Mesendoderm (in vitro differentiated cells): Measurements from ENCODE around the gene BCKDK.

Experiments used
- DNase-seq: peaks from one replicate; pipeline ENCODE4 v3.0.0; 2013
- H2AK5ac ChIP-seq: 2 replicates; pipeline ENCODE4 v1.6.1; 2013; ENCODE audit warnings: low read length, inconsistent platforms
- H2BK120ac ChIP-seq: 2 replicates; pipeline ENCODE4 v1.6.1; 2013; ENCODE audit warnings: low read depth, mild to moderate bottlenecking, low read length, moderate library complexity, mixed read lengths
- H2BK15ac ChIP-seq: replicated peaks from 2 replicates; pipeline ENCODE4 v1.6.1; 2013; ENCODE audit warnings: low read depth, mild to moderate bottlenecking, moderate library complexity
- H2BK5ac ChIP-seq: 2 replicates; pipeline ENCODE4 v1.6.1; 2013; ENCODE audit warnings: low read length, inconsistent platforms
- H3K18ac ChIP-seq: 2 replicates; pipeline ENCODE4 v1.6.1; 2013; ENCODE audit warnings: mild to moderate bottlenecking, low read length, mixed read lengths
- H3K23ac ChIP-seq: one replicate; pipeline ENCODE4 v1.6.1; 2013; ENCODE audit warnings: low read length
- H3K27ac ChIP-seq: 2 replicates; pipeline ENCODE4 v1.5.1; 2013; ENCODE audit warnings: low read depth, mild to moderate bottlenecking, inconsistent platforms, low read length, moderate library complexity
- H3K27me3 ChIP-seq: 2 replicates; pipeline ENCODE4 v1.6.1; 2013; ENCODE audit warnings: low read length, control low read depth, mild to moderate bottlenecking, inconsistent platforms; ENCODE audit not compliant: insufficient read depth, poor library complexity
- H3K36me3 ChIP-seq: 2 replicates; pipeline ENCODE4 v1.6.1; 2013; ENCODE audit warnings: low read length, inconsistent platforms; ENCODE audit not compliant: control insufficient read depth, insufficient read depth
- H3K4ac ChIP-seq: one replicate; pipeline ENCODE4 v1.6.1; 2013; ENCODE audit warnings: low read depth, mild to moderate bottlenecking, low read length, moderate library complexity
- H3K4me1 ChIP-seq: 2 replicates; pipeline ENCODE4 v1.6.1; 2013; ENCODE audit warnings: low read depth, low read length, inconsistent platforms; ENCODE audit not compliant: control insufficient read depth
- H3K4me2 ChIP-seq: 2 replicates; pipeline ENCODE4 v1.6.1; 2013; ENCODE audit warnings: low read length
- H3K4me3 ChIP-seq: 2 replicates; pipeline ENCODE4 v1.5.1; 2013; ENCODE audit warnings: mild to moderate bottlenecking, low read length
- H3K56ac ChIP-seq: one replicate; pipeline ENCODE4 v1.6.1; 2013; ENCODE audit warnings: low read length
- H3K79me1 ChIP-seq: 2 replicates; pipeline ENCODE4 v1.6.1; 2013; ENCODE audit warnings: low read length, inconsistent platforms
- H3K79me2 ChIP-seq: 2 replicates; pipeline ENCODE4 v1.6.1; 2013; ENCODE audit warnings: mild to moderate bottlenecking, low read length; ENCODE audit not compliant: control insufficient read depth, insufficient read depth
- H3K9ac ChIP-seq: 2 replicates; pipeline ENCODE4 v1.6.1; 2013; ENCODE audit warnings: low read length, inconsistent platforms
- H4K5ac ChIP-seq: one replicate; pipeline ENCODE4 v1.6.1; 2013; ENCODE audit warnings: low read length
- H4K8ac ChIP-seq: one replicate; pipeline ENCODE4 v1.6.1; 2013; ENCODE audit warnings: low read depth, mild to moderate bottlenecking, control low read depth, low read length, moderate library complexity
- WGBS: extraction: QIAGEN DNeasy Blood & Tissue Kit; methylation state at CpG from one replicate; pipeline ENCODE4 v1.1.7; 2013; ENCODE audit warnings: low lambda C conversion rate, missing lambda C conversion rate; ENCODE audit not compliant: insufficient coverage; ENCODE audit errors: extremely low coverage; 5-methylcytosine and 5-hydroxymethylcytosine counted together

The BCKDK gene

DNA sequence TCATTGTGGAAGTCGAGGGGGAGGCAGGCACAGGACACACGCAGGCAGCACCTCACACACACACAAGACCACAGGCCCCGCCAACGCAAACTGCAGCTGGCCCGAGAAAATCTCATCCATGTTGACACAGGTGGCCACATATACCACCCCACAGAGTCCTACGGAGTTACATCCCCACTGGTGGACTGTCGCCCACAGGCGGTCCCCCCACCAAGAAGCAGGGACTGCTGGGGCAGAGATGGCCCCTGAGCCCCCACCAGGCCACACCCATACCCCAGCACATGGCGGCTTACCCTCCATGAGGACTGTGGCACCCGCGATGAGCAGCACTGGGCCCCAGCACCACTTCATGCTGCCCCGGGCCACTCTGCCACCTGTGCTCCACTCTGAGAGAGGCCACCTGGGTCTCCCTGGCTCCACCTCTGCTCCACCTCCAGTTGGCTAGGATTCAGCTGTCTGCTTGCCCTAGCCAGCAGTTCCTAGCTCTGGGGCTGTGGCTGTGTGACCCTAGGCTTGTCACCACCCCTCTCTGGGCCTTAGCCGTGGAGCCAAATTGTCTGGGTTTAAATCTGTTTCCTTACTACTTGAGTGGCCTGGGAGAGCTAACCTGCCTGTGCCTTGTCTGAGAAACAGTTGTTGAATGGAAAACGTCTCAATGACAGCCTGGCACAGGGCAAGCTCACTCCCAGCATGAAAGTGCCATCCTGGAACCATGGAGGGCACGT lies 19.6 kb upstream of the BCKDK start, which contains the start of gene PRSS53:
Gene PRSS53, minus strand, starts transcription at position 485 of the 725 bp plus-strand sequence. Its CDS starts 134 bp downstream, at position 351.
- Histone ChIP-seq H3K18ac (no peak within 1 kb of the TSS), H3K56ac (no peak within 1 kb of the TSS), H4K8ac (no peak within 1 kb of the TSS), H3K79me1 (peaks cover 8% of the 10 kb centered on the region), H2BK15ac (no peak within 1 kb of the TSS), H3K36me3 (peaks cover 6% of the 10 kb centered on the region), H3K27ac (no peak within 1 kb of the TSS), H3K4ac (no peak within 1 kb of the TSS), H3K4me1 (no peaks in the 10 kb centered on the region), H3K27me3 (no peaks in the 10 kb centered on the region), H3K9ac (no peak within 1 kb of the TSS), H3K4me2 (no peak within 1 kb of the TSS), H3K79me2 (peaks cover 2% of the 10 kb centered on the region), H4K5ac (no peak within 1 kb of the TSS), H3K23ac (no peak within 1 kb of the TSS), H3K4me3 (no peak within 1 kb of the TSS), H2BK120ac (no peak within 1 kb of the TSS), H2BK5ac (no peak within 1 kb of the TSS), H2AK5ac (no peak within 1 kb of the TSS)
- no CpG with 5 or more reads among the region's 15 CpGs for WGBS
- DNase-seq: no peak

DNA sequence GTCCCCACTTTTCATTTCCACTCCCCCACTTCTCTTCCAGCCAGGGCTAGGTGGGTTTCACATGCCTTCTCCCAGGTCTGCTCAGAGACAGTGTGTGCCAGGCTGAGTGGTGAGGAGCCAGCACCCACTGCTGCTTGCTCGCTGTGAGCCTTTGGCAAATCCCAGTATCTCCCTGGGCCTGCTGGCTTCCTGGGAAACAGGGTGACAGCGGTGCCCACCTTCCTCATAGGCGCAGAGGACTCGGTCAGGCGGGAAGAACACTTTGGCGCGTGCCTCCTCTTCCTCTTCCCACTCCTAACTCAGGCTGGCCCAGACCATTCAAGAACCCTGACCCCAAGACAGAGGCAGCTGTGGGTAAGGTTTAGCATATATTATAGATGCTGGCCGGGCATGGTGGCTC lies 19.0 kb upstream of the BCKDK start:
- no peak overlapping the region for H2AK5ac ChIP-seq
- no peak overlapping the region for H2BK5ac ChIP-seq
- no peaks in the 10 kb centered on the region for H3K27me3 ChIP-seq
- peaks cover 4% of the 10 kb centered on the region for H3K79me2 ChIP-seq
- no peak overlapping the region for H4K5ac ChIP-seq
- no peak overlapping the region for H3K23ac ChIP-seq
- H3K36me3 ChIP-seq: peaks cover 6% of the 10 kb centered on the region
- H3K9ac ChIP-seq: no peak overlapping the region
- H3K79me1 ChIP-seq: peaks cover 11% of the 10 kb centered on the region
- H4K8ac ChIP-seq: no peak overlapping the region
- H3K4ac ChIP-seq: no peak overlapping the region
- no peak overlapping the region for H2BK15ac ChIP-seq
- no peak overlapping the region for H3K27ac ChIP-seq
- no peak overlapping the region for H3K4me2 ChIP-seq
- no peaks in the 10 kb centered on the region for H3K4me1 ChIP-seq
- H3K56ac ChIP-seq: no peak overlapping the region
- WGBS: no CpG with 5 or more reads among the region's 8 CpGs
- H2BK120ac ChIP-seq: no peak overlapping the region
- no peak for DNase-seq
- no peak overlapping the region for H3K4me3 ChIP-seq
- H3K18ac ChIP-seq: no peak overlapping the region

DNA sequence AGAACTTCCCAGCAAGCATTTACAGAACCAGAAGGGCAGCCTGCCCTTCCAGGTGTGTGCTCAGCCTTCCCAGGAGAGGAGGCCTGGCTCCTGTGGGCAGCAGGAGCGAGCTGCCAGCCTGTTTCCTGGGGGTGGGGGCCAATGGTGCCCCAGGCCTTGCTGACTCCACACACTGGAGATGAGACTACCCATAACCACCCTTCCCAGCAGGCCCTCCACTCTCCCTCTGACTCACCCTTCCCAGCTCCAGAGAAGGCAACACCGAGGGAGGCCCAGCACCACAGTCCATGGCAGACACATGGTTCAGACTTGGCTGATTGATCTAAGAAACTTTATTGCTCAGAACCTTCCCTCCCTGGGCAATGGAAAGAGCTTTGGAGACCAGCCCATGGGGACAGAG lies 17.6 kb upstream of the BCKDK start:
- peaks cover 5% of the 10 kb centered on the region for H3K79me2 ChIP-seq
- no peak overlapping the region for H3K9ac ChIP-seq
- no peak overlapping the region for H3K27ac ChIP-seq
- H2AK5ac ChIP-seq: no peak overlapping the region
- H3K79me1 ChIP-seq: peaks cover 11% of the 10 kb centered on the region
- no peak overlapping the region for H3K56ac ChIP-seq
- peaks cover 6% of the 10 kb centered on the region for H3K36me3 ChIP-seq
- no CpG with 5 or more reads among the region's 2 CpGs for WGBS
- no peak overlapping the region for H4K5ac ChIP-seq
- H3K4me1 ChIP-seq: no peaks in the 10 kb centered on the region
- H3K4me3 ChIP-seq: no peak overlapping the region
- no peak overlapping the region for H4K8ac ChIP-seq
- no peak overlapping the region for H3K23ac ChIP-seq
- H3K4ac ChIP-seq: no peak overlapping the region
- no peak overlapping the region for H2BK5ac ChIP-seq
- DNase-seq: no peak
- H3K18ac ChIP-seq: no peak overlapping the region
- no peak overlapping the region for H2BK120ac ChIP-seq
- no peaks in the 10 kb centered on the region for H3K27me3 ChIP-seq
- no peak overlapping the region for H2BK15ac ChIP-seq
- no peak overlapping the region for H3K4me2 ChIP-seq

DNA sequence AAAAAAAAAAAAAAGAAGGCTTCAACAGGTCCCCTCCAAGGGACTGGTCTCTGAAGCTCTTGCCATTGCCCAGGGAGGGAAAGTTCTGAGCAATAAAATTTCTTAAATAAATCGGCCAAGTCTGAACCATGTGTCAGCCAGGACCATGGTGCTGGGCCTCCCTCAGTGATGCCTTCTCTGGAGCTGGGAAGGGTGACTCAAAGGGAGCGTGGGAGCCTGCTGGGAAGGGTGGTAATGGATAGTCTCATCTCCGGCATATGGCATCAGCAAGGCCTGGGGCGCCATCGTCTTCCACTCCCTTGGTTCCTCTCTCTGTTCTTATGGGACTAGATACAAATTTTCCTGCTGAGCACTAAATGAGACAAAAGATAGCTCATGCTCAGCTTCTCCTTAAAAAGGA lies 15.9 kb upstream of the BCKDK start:
- Histone ChIP-seq H4K8ac (no peak overlapping the region), H3K9ac (no peak overlapping the region), H2BK5ac (no peak overlapping the region), H2AK5ac (no peak overlapping the region), H3K27ac (no peak overlapping the region), H3K36me3 (peaks cover 6% of the 10 kb centered on the region), H3K56ac (no peak overlapping the region), H3K79me2 (peaks cover 5% of the 10 kb centered on the region), H3K4ac (no peak overlapping the region), H3K79me1 (peaks cover 11% of the 10 kb centered on the region), H3K18ac (no peak overlapping the region), H3K23ac (no peak overlapping the region), H2BK120ac (no peak overlapping the region), H3K4me2 (no peak overlapping the region), H2BK15ac (no peak overlapping the region), H3K27me3 (no peaks in the 10 kb centered on the region), H3K4me3 (no peak overlapping the region), H4K5ac (no peak overlapping the region), H3K4me1 (no peaks in the 10 kb centered on the region)
- WGBS: no CpG with 5 or more reads among the region's 5 CpGs
- no peak for DNase-seq

DNA sequence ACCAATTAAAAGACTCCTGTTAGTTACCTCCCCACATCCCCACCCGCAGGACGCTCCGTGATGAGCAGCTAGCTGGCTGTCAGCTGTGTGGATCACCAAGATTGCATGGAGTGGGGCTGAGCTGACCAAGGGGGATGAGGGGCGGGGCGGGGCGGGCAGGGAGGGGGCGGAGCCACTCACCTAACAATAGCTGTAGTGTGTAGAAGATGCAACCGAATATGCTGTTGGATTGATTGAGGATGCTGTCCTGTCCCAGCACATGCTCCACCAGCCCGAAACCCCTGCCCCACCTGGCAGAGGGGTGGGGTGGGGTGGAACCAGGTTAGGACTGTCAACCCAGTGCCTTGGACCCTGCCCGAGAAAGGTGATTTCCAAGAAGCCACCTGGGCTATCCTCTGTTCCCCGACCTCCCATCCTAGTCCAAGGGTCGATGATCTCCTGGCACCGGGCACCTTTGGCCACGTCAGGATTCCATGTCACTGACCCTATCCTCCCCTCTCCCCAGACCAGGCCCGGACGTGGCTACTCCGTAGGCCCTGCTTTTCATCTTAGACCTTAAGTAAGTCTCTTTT lies 15.0 kb upstream of the BCKDK start:
- peaks cover 11% of the 10 kb centered on the region for H3K79me1 ChIP-seq
- H3K79me2 ChIP-seq: peaks cover 5% of the 10 kb centered on the region
- peaks cover 6% of the 10 kb centered on the region for H3K36me3 ChIP-seq
- WGBS: no CpG with 5 or more reads among the region's 17 CpGs
- H3K27me3 ChIP-seq: no peaks in the 10 kb centered on the region
- H4K8ac ChIP-seq: no peak overlapping the region
- H2BK120ac ChIP-seq: no peak overlapping the region
- no peak overlapping the region for H3K23ac ChIP-seq
- H2BK15ac ChIP-seq: no peak overlapping the region
- H3K4me1 ChIP-seq: no peaks in the 10 kb centered on the region
- H2BK5ac ChIP-seq: no peak overlapping the region
- H3K18ac ChIP-seq: no peak overlapping the region
- peak overlapping the region; percentile 26 for H3K56ac ChIP-seq
- H3K4me2 ChIP-seq: peak overlapping the region; percentile 66
- no peak overlapping the region for H4K5ac ChIP-seq
- no peak overlapping the region for H3K4ac ChIP-seq
- peak; percentile 74 for DNase-seq
- no peak overlapping the region for H2AK5ac ChIP-seq
- peak overlapping the region; percentile 35 for H3K9ac ChIP-seq
- H3K4me3 ChIP-seq: peak overlapping the region; percentile 9
- H3K27ac ChIP-seq: no peak overlapping the region
